Bronchial smooth muscle cell (primary cell): ENCODE measurements around the gene CEP72. TPM values are rescaled to one million over a fixed set of nuclear protein-coding genes. Genes with fewer than 3 reads are reported as not detected.

Experiments used
- total RNA-seq: library from RNA; depleted of rRNA; stranded (reverse); fragments of >200 nt; gene quantifications from 2 replicates; pipeline ENCODE4 v1.2.1, GENCODE V29; 2014

Gene CEP72, protein sequence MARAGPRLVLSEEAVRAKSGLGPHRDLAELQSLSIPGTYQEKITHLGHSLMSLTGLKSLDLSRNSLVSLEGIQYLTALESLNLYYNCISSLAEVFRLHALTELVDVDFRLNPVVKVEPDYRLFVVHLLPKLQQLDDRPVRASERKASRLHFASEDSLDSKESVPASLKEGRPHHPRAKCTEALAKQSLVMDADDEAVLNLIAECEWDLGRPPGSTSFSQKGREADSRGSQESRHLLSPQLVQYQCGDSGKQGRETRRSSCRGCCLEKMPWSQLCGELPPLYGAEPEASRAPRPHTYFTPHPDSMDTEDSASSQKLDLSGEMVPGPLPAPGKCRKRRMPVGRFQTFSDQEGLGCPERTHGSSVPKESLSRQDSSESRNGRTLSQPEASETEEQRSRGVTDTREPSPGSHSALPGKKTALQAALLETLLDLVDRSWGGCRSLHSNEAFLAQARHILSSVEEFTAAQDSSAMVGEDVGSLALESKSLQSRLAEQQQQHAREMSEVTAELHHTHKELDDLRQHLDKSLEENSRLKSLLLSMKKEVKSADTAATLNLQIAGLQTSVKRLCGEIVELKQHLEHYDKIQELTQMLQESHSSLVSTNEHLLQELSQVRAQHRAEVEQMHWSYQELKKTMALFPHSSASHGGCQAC
- total RNA-seq = 1.4 and 1.5 TPM in 2 replicates

DNA sequence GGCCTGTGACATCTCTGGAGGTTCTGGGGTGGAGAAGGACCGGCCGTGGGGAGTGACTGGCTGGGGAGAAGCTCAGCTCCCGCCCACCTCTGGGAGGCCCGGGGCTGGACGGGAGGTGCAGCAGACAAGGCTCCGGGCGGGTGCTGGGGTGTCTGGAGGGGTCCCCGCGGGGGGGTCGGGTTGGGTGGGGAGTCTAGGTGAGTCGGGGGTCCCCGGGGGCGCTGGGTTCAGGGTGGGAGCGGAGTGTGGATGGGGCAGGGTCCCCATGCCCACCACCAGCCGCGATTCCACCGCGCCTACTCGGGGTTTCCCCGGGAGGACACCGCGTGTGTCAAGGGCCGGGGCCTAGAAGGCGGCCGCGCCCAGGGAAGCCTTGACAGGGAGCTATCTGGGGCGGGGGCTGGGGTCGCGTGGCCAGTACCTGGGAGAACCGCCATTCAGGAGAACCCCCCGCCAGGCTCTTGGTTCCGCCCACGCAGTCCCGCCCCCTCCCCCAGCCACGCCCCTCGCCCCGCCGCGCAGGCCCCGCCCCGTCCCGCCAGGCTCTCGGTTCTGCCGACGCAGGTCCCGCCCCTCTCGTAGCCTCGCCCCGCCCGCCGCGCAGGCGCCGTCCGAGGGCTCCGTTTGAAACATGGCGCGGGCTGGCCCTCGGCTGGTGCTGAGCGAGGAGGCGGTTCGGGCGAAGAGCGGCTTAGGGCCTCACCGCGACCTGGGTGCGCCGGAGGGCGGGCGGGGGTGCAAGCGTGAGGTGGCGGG is at the start of gene CEP72:
TSS of gene CEP72 (plus strand) at position 610 of the 756 bp plus-strand sequence. CDS start at position 632, 22 bp downstream.

DNA sequence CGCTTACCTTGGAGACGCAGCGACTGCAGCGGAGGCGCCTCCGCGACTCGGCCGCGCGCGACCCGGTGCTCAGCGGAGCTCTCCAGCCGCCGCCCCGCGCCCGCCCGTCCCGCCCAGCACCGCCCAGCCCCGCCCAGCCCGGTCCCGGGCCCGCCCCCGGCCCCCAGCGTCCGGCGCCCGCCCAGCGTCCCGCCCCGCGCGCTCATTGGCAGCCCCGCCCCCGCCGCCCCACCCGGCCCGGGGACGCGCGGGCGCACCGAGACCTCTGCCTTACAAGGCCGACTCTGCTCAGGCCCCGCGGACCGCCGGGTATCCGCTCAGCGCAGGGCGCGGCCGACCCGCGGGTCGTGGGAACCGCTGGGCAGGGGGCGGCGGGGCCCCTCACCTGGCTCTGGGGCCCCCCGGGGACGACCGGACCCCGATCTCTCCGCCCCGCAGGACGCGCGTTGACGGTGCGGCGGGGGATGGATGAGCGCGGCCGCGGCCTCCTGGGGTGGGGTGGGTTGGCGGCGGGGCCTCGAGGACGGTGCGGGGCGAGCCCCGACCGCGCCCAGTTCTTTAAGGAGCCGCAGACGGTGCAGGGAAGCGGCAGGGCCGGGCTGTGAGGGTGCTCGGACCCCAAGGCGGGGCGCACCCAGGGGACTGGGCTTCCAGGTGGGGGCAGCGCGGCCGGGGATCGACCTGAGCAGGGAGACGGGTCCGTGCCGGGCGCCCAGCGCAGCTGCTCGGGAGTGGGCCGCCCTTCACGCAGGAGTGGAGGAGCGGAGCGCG is 81.3 kb downstream of the CEP72 start, which contains the start of gene TPPP:
TSS of gene TPPP (minus strand) at position 82 of the 771 bp plus-strand sequence. CDS start 15,292 bp downstream, outside the sequence.

Other genes starting within 250 kb of the CEP72 start
- 53.0 and 68.0 TPM in 2 replicates for gene EXOC3, start 169.2 kb upstream of the CEP72 start, total RNA-seq
- 0.17 and 0.47 TPM in 2 replicates for gene SLC9A3, start 87.9 kb upstream of the CEP72 start, total RNA-seq
- gene TPPP, start 81.0 kb downstream of the CEP72 start, total RNA-seq = under 0.01 and 0.09 TPM in 2 replicates
- 0.32 and 0.43 TPM in 2 replicates for gene ZDHHC11B, start 172.4 kb downstream of the CEP72 start, total RNA-seq
- 0.47 and 3.3 TPM in 2 replicates for gene ZDHHC11, start 238.6 kb downstream of the CEP72 start, total RNA-seq